BJ (cell line): Measurements from ENCODE around the gene THOC7. TPM values are rescaled to one million over a fixed set of nuclear protein-coding genes. Genes with fewer than 3 reads are reported as not detected.
A peak's percentile ranks its signal among the peaks of the same experiment; 100 is the strongest.

Experiments
- CTCF ChIA-PET: fragments of 350-600 bp; formaldehyde crosslinking; extraction: SDS; loops from one replicate; lab custom pipeline; 2021; ENCODE audit warnings: antibody characterized with exemption, inconsistent platforms; lab: Yijun Ruan, JAX
- POLR2A ChIA-PET: fragments of 300-600 bp; sonication (Branson Sonifier 250); formaldehyde crosslinking; extraction: SDS; loops from one replicate; lab custom pipeline; 2021; ENCODE audit warnings: antibody characterized with exemption; lab: Charles Lee
- DNase-seq: peaks from one replicate; pipeline ENCODE4 v3.0.0-alpha.2; 2011; ENCODE audit warnings: low read depth
- H3K27me3 ChIP-seq: 2 replicates; pipeline ENCODE4 v1.6.0; 2011; ENCODE audit warnings: low read length; ENCODE audit not compliant: control insufficient read depth, insufficient read depth
- H3K36me3 ChIP-seq: 2 replicates; pipeline ENCODE4 v1.5.1; 2011; ENCODE audit warnings: low read length; ENCODE audit not compliant: control insufficient read depth, insufficient read depth
- H3K4me3 ChIP-seq: 2 replicates; pipeline ENCODE4 v1.5.1; 2011; ENCODE audit warnings: low read depth, mild to moderate bottlenecking, control low read depth, low read length
- CTCF ChIP-seq: IDR thresholded peaks from 2 replicates; pipeline ENCODE4 v1.5.1; 2011; ENCODE audit warnings: low read depth, mild to moderate bottlenecking, control low read depth, inconsistent platforms, low read length, moderate library complexity; ENCODE audit not compliant: insufficient read depth
- polyA plus RNA-seq: library from polyadenylated mRNA; depleted of rRNA; stranded (reverse); fragments of >200 nt; gene quantifications from 2 replicates; pipeline ENCODE4 v1.2.3, GENCODE V29; 2011

The THOC7 gene
- polyA plus RNA-seq, 1 experiment, result 22.2 TPM

GRCh38 chr3:63814237-63814636 is 49.4 kb downstream of the THOC7 start:
- DNase-seq, result no peak
- no peak for TF ChIP-seq CTCF
- H3K36me3 ChIP-seq, result no peaks in the 10 kb centered on the region
- no peaks in the 10 kb centered on the region for H3K27me3 ChIP-seq
- CTCF ChIA-PET, result interaction anchor here (1.1 to 11.6 kb wide), 2 partner anchors 176 to 463 kb away, joined by 3 to 207 read pairs; no protein-coding TSS in a partner anchor
- POLR2A ChIA-PET, result no interaction called here
- no peak overlapping the region for H3K4me3 ChIP-seq

- peak; percentile 66 for DNase-seq
- POLR2A ChIA-PET, result no interaction called here
- Histone ChIP-seq H3K27me3 (no peaks in the 10 kb centered on the region), H3K36me3 (no peaks in the 10 kb centered on the region), H3K4me3 (no peak overlapping the region)
- CTCF ChIA-PET, result interaction anchor here (1.0 to 2.2 kb wide), 2 partner anchors 458 to 460 kb away, joined by 3 to 5 read pairs; no protein-coding TSS in a partner anchor
- no peak for TF ChIP-seq CTCF
Measured at GRCh38 chr3:63809607-63810006, 54.0 kb downstream of the THOC7 start.

GRCh38 chr3:63808633-63809032 is 55.0 kb downstream of the THOC7 start:
- H3K36me3 ChIP-seq, result no peaks in the 10 kb centered on the region
- ChIA-PET POLR2A (interaction anchor here (0.6 kb wide), 1 partner anchor 16 kb away, joined by 13 read pairs; no protein-coding TSS in a partner anchor), CTCF (interaction anchor here (1.0 to 2.2 kb wide), 3 partner anchors 8 to 457 kb away, joined by 4 to 5 read pairs (median 4); no protein-coding TSS in a partner anchor)
- no peak overlapping the region for H3K4me3 ChIP-seq
- DNase-seq, result no peak
- H3K27me3 ChIP-seq, result no peaks in the 10 kb centered on the region
- TF ChIP-seq CTCF, result no peak

GRCh38 chr3:63807961-63808565 is 55.5 kb downstream of the THOC7 start:
- no peak for TF ChIP-seq CTCF
- Histone ChIP-seq H3K27me3 (no peaks in the 10 kb centered on the region), H3K4me3 (no peak overlapping the region), H3K36me3 (no peaks in the 10 kb centered on the region)
- ChIA-PET POLR2A (interaction anchor here (0.6 kb wide), 1 partner anchor 16 kb away, joined by 13 read pairs; no protein-coding TSS in a partner anchor), CTCF (interaction anchor here (1.0 to 2.2 kb wide), 3 partner anchors 9 to 457 kb away, joined by 4 to 5 read pairs (median 4); no protein-coding TSS in a partner anchor)
- DNase-seq, result no peak

GRCh38 chr3:63803911-63804310 is 59.7 kb downstream of the THOC7 start:
- H3K27me3 ChIP-seq, result no peaks in the 10 kb centered on the region
- H3K4me3 ChIP-seq, result no peak overlapping the region
- no peaks in the 10 kb centered on the region for H3K36me3 ChIP-seq
- POLR2A ChIA-PET, result no interaction called here
- no peak for DNase-seq
- CTCF ChIA-PET, result interaction anchor here (1.2 to 2.8 kb wide), 2 partner anchors 12 to 454 kb away, joined by 3 to 20 read pairs; no protein-coding TSS in a partner anchor
- no peak for TF ChIP-seq CTCF
